ENCODE results near the gene RREB1.

GRCh38 chr6:7166410-7167293 lies 58.9 kb downstream of the RREB1 start:
- TF ChIP-seq CTCF (conservative IDR thresholded peaks at IDR 0.05) (no peak), ZFX (IDR thresholded peaks at IDR 0.05) (no peak)
